OCI-LY7 (cell line): ENCODE data around the gene CRYL1. TPM values are rescaled to one million over a fixed set of nuclear protein-coding genes. Genes with fewer than 3 reads are reported as not detected.

Source experiments
- BruUV-seq: library from RNA; stranded (reverse); fragments of 400-500 nt; replicated peaks from 2 replicates; lab custom pipeline; 2021; lab: Mats Ljungman, UMichigan
- CTCF ChIA-PET: fragments of 300-600 bp; sonication (Branson Sonifier 250); formaldehyde crosslinking; loops from one replicate; lab custom pipeline; 2022; ENCODE audit warnings: antibody characterized with exemption; ENCODE audit not compliant: unreplicated experiment; lab: Charles Lee
- POLR2A ChIA-PET: fragments of 300-600 bp; sonication (Branson Sonifier 250); formaldehyde crosslinking; loops from one replicate; lab custom pipeline; 2022; ENCODE audit warnings: antibody characterized with exemption; lab: Charles Lee
- DNase-seq: peaks from one replicate; pipeline ENCODE4 v3.0.0-alpha.2; 2015; ENCODE audit warnings: low spot score
- H2AFZ ChIP-seq: fragments of 200-600 bp; sonication (generic), shearing (Covaris generic); 2 replicates; pipeline ENCODE4 v1.6.1; 2014; ENCODE audit warnings: mild to moderate bottlenecking, antibody characterized with exemption, low read length, moderate library complexity
- H3K27ac ChIP-seq: fragments of 200-600 bp; sonication (generic); 2 replicates; pipeline ENCODE4 v1.5.1; 2014; ENCODE audit warnings: mixed run types, low read depth, mild to moderate bottlenecking, moderate library complexity, low read length, inconsistent platforms; ENCODE audit not compliant: poor library complexity, severe bottlenecking
- H3K36me3 ChIP-seq: fragments of 200-600 bp; sonication (generic); 2 replicates; pipeline ENCODE4 v1.6.1; 2014; ENCODE audit warnings: mild to moderate bottlenecking, antibody characterized with exemption, low read length, moderate library complexity, mixed read lengths; ENCODE audit not compliant: insufficient read depth
- H3K4me1 ChIP-seq: fragments of 200-600 bp; sonication (generic); 2 replicates; pipeline ENCODE4 v1.5.1; 2014; ENCODE audit warnings: mild to moderate bottlenecking, low read length; ENCODE audit not compliant: insufficient read depth, poor library complexity, severe bottlenecking
- H3K4me2 ChIP-seq: fragments of 200-600 bp; sonication (generic); 2 replicates; pipeline ENCODE4 v1.6.1; 2014; ENCODE audit warnings: mild to moderate bottlenecking, low read length
- H3K4me3 ChIP-seq: fragments of 200-600 bp; sonication (generic); 2 replicates; pipeline ENCODE4 v1.5.1; 2014; ENCODE audit warnings: mild to moderate bottlenecking, low read depth, low read length; ENCODE audit not compliant: poor library complexity, severe bottlenecking
- H3K79me2 ChIP-seq: fragments of 200-600 bp; sonication (generic); 2 replicates; pipeline ENCODE4 v1.6.1; 2016; ENCODE audit warnings: low read depth, mild to moderate bottlenecking, low read length, moderate library complexity, mixed read lengths; ENCODE audit not compliant: insufficient read depth
- H3K9me2 ChIP-seq: fragments of 200-600 bp; sonication (generic); 2 replicates; pipeline ENCODE4 v1.6.1; 2016; ENCODE audit warnings: mild to moderate bottlenecking, low read length, mixed read lengths; ENCODE audit not compliant: insufficient read depth
- H3K9me3 ChIP-seq: fragments of 200-600 bp; sonication (generic); 2 replicates; pipeline ENCODE4 v1.6.1; 2014; ENCODE audit warnings: mild to moderate bottlenecking, mixed run types, low read length, mixed read lengths
- H4K20me1 ChIP-seq: fragments of 200-600 bp; sonication (generic); 2 replicates; pipeline ENCODE4 v1.6.1; 2014; ENCODE audit warnings: mild to moderate bottlenecking, antibody characterized with exemption, low read length, moderate library complexity, mixed read lengths; ENCODE audit not compliant: insufficient read depth
- CTCF ChIP-seq: fragments of 200-600 bp; sonication (generic); conservative IDR thresholded peaks from 2 replicates; pipeline ENCODE4 v1.5.1; 2014; ENCODE audit warnings: mild to moderate bottlenecking, antibody characterized with exemption, low read length, moderate library complexity, mixed read lengths
- intact Hi-C: fragments of 100-400 bp; cut with micrococcal nuclease; formaldehyde crosslinking; loops from one replicate; pipeline ENCODE4 v1.10.0; 2022; ENCODE audit not compliant: unreplicated experiment
- microRNA-seq: library from miRNA; unstranded; fragments of <30 nt; microRNA quantifications from one replicate; pipeline ENCODE4 v1.2.0, GENCODE V29; 2022; ENCODE audit warnings: borderline replicate concordance
- small RNA-seq: library from RNA; depleted of rRNA; stranded (forward); fragments of <200 nt; gene quantifications from one replicate; pipeline ENCODE3, GENCODE V24; 2014
- total RNA-seq, 2 experiments: library from RNA; depleted of rRNA in 1 of 2; stranded (reverse); fragments of >200 nt in 1 of 2; shearing (Covaris generic) in 1 of 2; gene quantifications; 2 replicates each; pipeline ENCODE4 v1.2.3, GENCODE V29; 2014 to 2022

The CRYL1 gene
- total RNA-seq, 2 experiments from 2014 or later: not detected

GRCh38 chr13:20353973-20354372, 171.7 kb downstream of the CRYL1 start:
- intact Hi-C loops: no loop called here
- no peaks in the 10 kb centered on the region for H4K20me1 ChIP-seq
- no peak overlapping the region for H2AFZ ChIP-seq
- POLR2A ChIA-PET: no interaction called here
- H3K4me3 ChIP-seq: no peak overlapping the region
- H3K27ac ChIP-seq: no peak overlapping the region
- H3K9me2 ChIP-seq: no peaks in the 10 kb centered on the region
- H3K4me2 ChIP-seq: no peak overlapping the region
- H3K4me1 ChIP-seq: no peaks in the 10 kb centered on the region
- no peak for DNase-seq
- BruUV-seq: no TSS peak
- no peaks in the 10 kb centered on the region for H3K79me2 ChIP-seq
- H3K36me3 ChIP-seq: no peaks in the 10 kb centered on the region
- CTCF ChIA-PET: no interaction called here
- TF ChIP-seq CTCF: no peak
- no peaks in the 10 kb centered on the region for H3K9me3 ChIP-seq

Small RNAs within 50 kb of the gene (microRNA-seq; reads per million reads assigned to microRNA genes)
- gene MIR4499: not detected

Small RNAs within 50 kb of the gene (small RNA-seq; reads per million reads assigned to genes)
- gene MIR4499: not detected

Other genes with a start within 250 kb of the CRYL1 start
- gene IFT88, start 41.3 kb upstream of the CRYL1 start, total RNA-seq (2014; rRNA removed; shearing (Covaris generic)): 6.7 and 6.9 TPM in 2 replicates
- 6.1 and 10.2 TPM in 2 replicates for gene IFT88, start 41.3 kb upstream of the CRYL1 start, total RNA-seq (2022)
- 0.21 and 1.1 TPM in 2 replicates for gene IL17D, start 177.8 kb upstream of the CRYL1 start, total RNA-seq (2014; rRNA removed; shearing (Covaris generic))
- gene IL17D, start 177.8 kb upstream of the CRYL1 start, total RNA-seq (2022): 0.51 and 0.65 TPM in 2 replicates
- 1.3 and 2.5 TPM in 2 replicates for gene EEF1AKMT1, start 248.1 kb upstream of the CRYL1 start, total RNA-seq (2014; rRNA removed; shearing (Covaris generic))
- gene EEF1AKMT1, start 248.1 kb upstream of the CRYL1 start, total RNA-seq (2022): 1.5 and 3.2 TPM in 2 replicates